GM12892 (cell line): ENCODE results near the gene PLCH1.

Experiments
- POLR2A ChIP-seq: IDR thresholded peaks from 2 replicates; pipeline ENCODE4 v1.6.1; 2011; ENCODE audit warnings: low read depth, low read length, control low read depth
- POLR2AphosphoS5 ChIP-seq: IDR thresholded peaks from 2 replicates; pipeline ENCODE4 v1.6.1; 2011; ENCODE audit warnings: low read depth, low read length, control low read depth
- TAF1 ChIP-seq: IDR thresholded peaks from 2 replicates; pipeline ENCODE4 v1.6.1; 2011; ENCODE audit warnings: low read depth, mild to moderate bottlenecking, control low read depth, low read length, borderline replicate concordance

DNA sequence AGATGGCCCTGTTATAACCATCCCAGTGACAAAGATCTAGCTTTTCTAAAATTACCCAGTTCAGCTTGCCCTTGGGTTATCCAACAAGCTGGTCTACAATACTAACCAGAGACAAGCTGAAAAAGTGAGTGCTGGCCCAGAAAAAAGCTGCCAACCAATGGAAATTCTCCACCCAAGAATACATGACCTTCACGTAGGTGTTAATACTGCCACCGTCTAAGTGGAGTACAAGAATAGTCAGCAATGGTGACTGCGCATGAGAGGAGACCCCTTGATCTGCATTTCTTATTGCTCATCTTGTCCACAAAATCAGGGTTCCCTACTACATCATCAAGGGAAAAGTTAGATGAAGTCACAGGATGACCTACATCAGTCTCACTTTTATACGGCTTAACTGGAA, 15.8 kb upstream of the PLCH1 start:
- TF ChIP-seq POLR2A (no peak), POLR2AphosphoS5 (no peak), TAF1 (no peak)
